ENCODE results near the gene CHST15.

The CHST15 gene

GRCh38 chr10:124128811-124129145, 35.4 kb upstream of the CHST15 start:
- Mint-ChIP-seq H3K4me3 (no peak overlapping the region), H3K36me3 (ENCODE audit: low read depth) (no peaks in the 10 kb centered on the region), H3K27ac (no peak overlapping the region), H3K4me1 (peaks cover 18% of the 10 kb centered on the region), H3K9me3 (no peaks in the 10 kb centered on the region), H3K27me3 (ENCODE audit: low read depth) (no peaks in the 10 kb centered on the region)
- TF ChIP-seq CTCF (IDR thresholded peaks at IDR 0.05; ENCODE audit: unreplicated experiment in 3 of 3): no peak

GRCh38 chr10:124127965-124128810, 34.8 kb upstream of the CHST15 start:
- no peaks in the 10 kb centered on the region for H3K9me3 Mint-ChIP-seq
- H3K4me3 Mint-ChIP-seq: no peak overlapping the region
- H3K27ac Mint-ChIP-seq: no peak overlapping the region
- H3K36me3 Mint-ChIP-seq (ENCODE audit: low read depth): no peaks in the 10 kb centered on the region
- no peak for TF ChIP-seq CTCF (IDR thresholded peaks at IDR 0.05; ENCODE audit: unreplicated experiment in 3 of 3)
- H3K27me3 Mint-ChIP-seq (ENCODE audit: low read depth): no peaks in the 10 kb centered on the region
- H3K4me1 Mint-ChIP-seq: peaks cover 18% of the 10 kb centered on the region

GRCh38 chr10:124127563-124127962, 34.2 kb upstream of the CHST15 start:
- H3K4me3 Mint-ChIP-seq: no peak overlapping the region
- peaks cover 18% of the 10 kb centered on the region for H3K4me1 Mint-ChIP-seq
- no peaks in the 10 kb centered on the region for H3K27me3 Mint-ChIP-seq (ENCODE audit: low read depth)
- H3K9me3 Mint-ChIP-seq: no peaks in the 10 kb centered on the region
- TF ChIP-seq CTCF (IDR thresholded peaks at IDR 0.05; ENCODE audit: unreplicated experiment in 3 of 3): no peak
- H3K36me3 Mint-ChIP-seq (ENCODE audit: low read depth): no peaks in the 10 kb centered on the region
- peak overlapping the region in 1 of 3 experiments; percentile 40 for H3K27ac Mint-ChIP-seq

GRCh38 chr10:124126983-124127385, 33.6 kb upstream of the CHST15 start:
- Mint-ChIP-seq H3K4me3 (no peak overlapping the region), H3K36me3 (ENCODE audit: low read depth) (no peaks in the 10 kb centered on the region), H3K4me1 (peaks cover 18% of the 10 kb centered on the region), H3K27me3 (ENCODE audit: low read depth) (no peaks in the 10 kb centered on the region), H3K27ac (peak overlapping the region in 1 of 3 experiments; percentile 40), H3K9me3 (no peaks in the 10 kb centered on the region)
- TF ChIP-seq CTCF (IDR thresholded peaks at IDR 0.05; ENCODE audit: unreplicated experiment in 3 of 3): no peak

GRCh38 chr10:124126145-124126982, 33.0 kb upstream of the CHST15 start:
- H3K27ac Mint-ChIP-seq: no peak overlapping the region
- TF ChIP-seq CTCF (IDR thresholded peaks at IDR 0.05; ENCODE audit: unreplicated experiment in 3 of 3): no peak

More at GRCh38 chr10:124126145-124126982, 33.0 kb upstream of the CHST15 start:
- no peaks in the 10 kb centered on the region for H3K9me3 Mint-ChIP-seq
- H3K36me3 Mint-ChIP-seq (ENCODE audit: low read depth): no peaks in the 10 kb centered on the region
- peaks cover 14% of the 10 kb centered on the region for H3K4me1 Mint-ChIP-seq
- no peak overlapping the region for H3K4me3 Mint-ChIP-seq
- no peaks in the 10 kb centered on the region for H3K27me3 Mint-ChIP-seq (ENCODE audit: low read depth)
